Upper lobe of left lung (tissue), 6 donors: Measurements from ENCODE around the gene NRDE2. TPM values are rescaled to one million over a fixed set of nuclear protein-coding genes. Genes with fewer than 3 reads are reported as not detected.

Experiments
- ATAC-seq, 2 donors: fragments of 200-7000 bp; cut with Tn5 transposase; one replicate each; pipeline ENCODE4 v1.9.1; 2022; ENCODE audit warnings: mild to moderate bottlenecking in 2 of 2, moderate library complexity in 2 of 2; ENCODE audit not compliant: low FRiP score in 2 of 2
- DNase-seq, 2 donors: peaks; one replicate each; pipeline ENCODE4 v3.0.0-alpha.2; 2019 to 2020
- H3K27ac ChIP-seq, 4 donors: fragments of 200-600 bp; sonication (generic); one replicate each; pipeline ENCODE4 v1.5.1; 2016 to 2019
- H3K27me3 ChIP-seq, 4 donors: fragments of 200-600 bp; sonication (generic); one replicate each; pipeline ENCODE4 v1.5.1; 2017 to 2019
- H3K36me3 ChIP-seq, 4 donors: fragments of 200-600 bp; sonication (generic); one replicate each; pipeline ENCODE4 v1.5.1; 2016 to 2019
- H3K4me1 ChIP-seq, 4 donors: fragments of 200-600 bp; sonication (generic); one replicate each; pipeline ENCODE4 v1.5.1; 2018 to 2019
- H3K4me3 ChIP-seq, 4 donors: fragments of 200-600 bp; sonication (generic); one replicate each; pipeline ENCODE4 v1.5.1; 2017 to 2019; ENCODE audit warnings: mild to moderate bottlenecking in 2 of 4, moderate library complexity in 1 of 4
- H3K9me3 ChIP-seq, 4 donors: fragments of 200-600 bp; sonication (generic); one replicate each; pipeline ENCODE4 v1.5.1; 2018 to 2019
- CTCF ChIP-seq, 6 experiments: fragments of 450-650 bp in 4 of 6; fragments of 200-600 bp in 2 of 6; sonication (generic) in 2 of 6; IDR thresholded peaks; one replicate each; pipeline ENCODE4 v1.5.1; 2016 to 2019; ENCODE audit warnings: antibody characterized with exemption in 6 of 6
- EP300 ChIP-seq, 4 donors: sonication (generic); formaldehyde crosslinking; IDR thresholded peaks; one replicate each; pipeline ENCODE4 v1.5.1; 2017; ENCODE audit warnings: antibody characterized with exemption in 4 of 4, control low read depth in 2 of 4
- POLR2A ChIP-seq, 4 donors: fragments of 450-650 bp; IDR thresholded peaks; one replicate each; pipeline ENCODE4 v1.5.1; 2016 to 2017; ENCODE audit warnings: antibody characterized with exemption in 4 of 4, mild to moderate bottlenecking in 2 of 4
- POLR2AphosphoS5 ChIP-seq, 2 donors: sonication (generic); formaldehyde crosslinking; IDR thresholded peaks; one replicate each; pipeline ENCODE4 v1.5.1; 2017; ENCODE audit warnings: antibody characterized with exemption in 2 of 2
- WGBS, 2 donors: methylation state at CpG; one replicate each; pipeline ENCODE4 v1.1.5; 2017 to 2018; 5-methylcytosine and 5-hydroxymethylcytosine counted together
- total RNA-seq, 6 donors: library from RNA; depleted of rRNA in 4 of 6; stranded (reverse); fragments of >200 nt in 4 of 6; gene quantifications; one replicate each; pipeline versions ENCODE4 v1.1.0 to v1.2.1, GENCODE V29; 2016 to 2021
- donor health status: DM: no; HTN: no; CAD: no; lungs with moderate emphysema.
- donor health status: DM: no; HTN: yes; CAD: no; lungs with severe emphysema.

The NRDE2 gene
- total RNA-seq, 6 donors from 2014 or later: 12.0 to 51.3 (median 20.3) TPM

- DNase-seq (no peak), ATAC-seq (no peak)
- Histone ChIP-seq H3K9me3 (no peaks in the 10 kb centered on the region), H3K4me3 (no peak overlapping the region), H3K27ac (no peak overlapping the region), H3K36me3 (peaks cover 0 to 10% (median 0%) of the 10 kb centered on the region in 4 donors), H3K27me3 (no peaks in the 10 kb centered on the region), H3K4me1 (peaks cover 0 to 7% (median 1%) of the 10 kb centered on the region in 4 donors)
- 72 to 91% methylated on average over 4 of the region's 4 CpGs for WGBS, 2 donors
- TF ChIP-seq POLR2AphosphoS5 (IDR thresholded peaks at IDR 0.05) (no peak), POLR2A (IDR thresholded peaks at IDR 0.05) (no peak), EP300 (IDR thresholded peaks at IDR 0.05) (no peak), CTCF (IDR thresholded peaks at IDR 0.05) (no peak)
Measured at GRCh38 chr14:90321891-90322290, 9.8 kb downstream of the NRDE2 start.

- 91 to 94% methylated on average over 6 of the region's 6 CpGs for WGBS, 2 donors
- no peak overlapping the region for H3K27ac ChIP-seq
- no peak for DNase-seq
Measured at GRCh38 chr14:90319634-90320541, 11.9 kb downstream of the NRDE2 start.

GRCh38 chr14:90319173-90319572, 12.6 kb downstream of the NRDE2 start:
- peaks cover 0 to 4% (median 1%) of the 10 kb centered on the region in 4 donors for H3K4me1 ChIP-seq
- ATAC-seq (no peak), DNase-seq (no peak)
- H3K9me3 ChIP-seq: no peaks in the 10 kb centered on the region
- no peak overlapping the region for H3K27ac ChIP-seq
- WGBS, 2 donors: 83 to 90% methylated on average over 3 of the region's 3 CpGs
- TF ChIP-seq CTCF (IDR thresholded peaks at IDR 0.05) (no peak), POLR2A (IDR thresholded peaks at IDR 0.05) (no peak), POLR2AphosphoS5 (IDR thresholded peaks at IDR 0.05) (no peak), EP300 (IDR thresholded peaks at IDR 0.05) (no peak)
- peaks cover 0 to 34% (median 6%) of the 10 kb centered on the region in 4 donors for H3K36me3 ChIP-seq
- no peaks in the 10 kb centered on the region for H3K27me3 ChIP-seq
- H3K4me3 ChIP-seq: no peak overlapping the region

More at GRCh38 chr14:90319634-90320541, 11.9 kb downstream of the NRDE2 start:
- Histone ChIP-seq H3K36me3 (peaks cover 0 to 27% (median 6%) of the 10 kb centered on the region in 4 donors), H3K4me1 (peaks cover 0 to 4% (median 1%) of the 10 kb centered on the region in 4 donors), H3K27me3 (no peaks in the 10 kb centered on the region), H3K4me3 (no peak overlapping the region), H3K9me3 (no peaks in the 10 kb centered on the region)
- ATAC-seq: no peak
- TF ChIP-seq EP300 (IDR thresholded peaks at IDR 0.05) (no peak), POLR2AphosphoS5 (IDR thresholded peaks at IDR 0.05) (no peak), CTCF (IDR thresholded peaks at IDR 0.05) (no peak), POLR2A (IDR thresholded peaks at IDR 0.05) (no peak)

GRCh38 chr14:90318016-90318415, 13.7 kb downstream of the NRDE2 start:
- no peak overlapping the region for H3K4me3 ChIP-seq
- TF ChIP-seq POLR2A (IDR thresholded peaks at IDR 0.05): no peak
- no peak for TF ChIP-seq EP300 (IDR thresholded peaks at IDR 0.05)
- TF ChIP-seq CTCF (IDR thresholded peaks at IDR 0.05): no peak
- no peak for TF ChIP-seq POLR2AphosphoS5 (IDR thresholded peaks at IDR 0.05)
- peaks cover 0 to 4% (median 1%) of the 10 kb centered on the region in 4 donors for H3K4me1 ChIP-seq
- DNase-seq (no peak), ATAC-seq (no peak)
- 73 to 92% methylated on average over 4 of the region's 4 CpGs for WGBS, 2 donors
- no peaks in the 10 kb centered on the region for H3K9me3 ChIP-seq
- H3K27ac ChIP-seq: no peak overlapping the region
- no peaks in the 10 kb centered on the region for H3K27me3 ChIP-seq
- H3K36me3 ChIP-seq: peaks cover 0 to 44% (median 13%) of the 10 kb centered on the region in 4 donors
